Endodermal cell (in vitro differentiated cells): Measurements from ENCODE around the gene ENTPD1. TPM values are rescaled to one million over a fixed set of nuclear protein-coding genes. Genes with fewer than 3 reads are reported as not detected.
"Not testable (repeated sequence)": the region's sequence is repeated elsewhere in the genome, so short reads cannot be mapped to it uniquely, and the experiment has no call there.

Experiments used
- DNase-seq: peaks from one replicate; pipeline ENCODE4 v3.0.0-alpha.2; 2017
- H3K27ac ChIP-seq: 2 replicates; pipeline ENCODE4 v1.5.1; 2013; ENCODE audit warnings: mild to moderate bottlenecking, low read depth, low read length, moderate library complexity
- H3K27me3 ChIP-seq: 2 replicates; pipeline ENCODE4 v1.6.1; 2013; ENCODE audit warnings: mild to moderate bottlenecking, low read length, moderate library complexity; ENCODE audit not compliant: insufficient read depth, control insufficient read depth, poor library complexity, severe bottlenecking
- H3K36me3 ChIP-seq: 2 replicates; pipeline ENCODE4 v1.7.0; 2013; ENCODE audit warnings: mild to moderate bottlenecking, low read length, moderate library complexity; ENCODE audit not compliant: control insufficient read depth, insufficient read depth
- H3K4me1 ChIP-seq: one replicate; pipeline ENCODE4 v1.7.0; 2013; ENCODE audit warnings: low read length; ENCODE audit not compliant: control insufficient read depth, insufficient read depth
- H3K4me3 ChIP-seq: 2 replicates; pipeline ENCODE4 v1.5.1; 2013; ENCODE audit warnings: mild to moderate bottlenecking, low read length, moderate library complexity
- H3K9ac ChIP-seq: 2 replicates; pipeline ENCODE4 v1.6.1; 2013; ENCODE audit warnings: mild to moderate bottlenecking, low read length, moderate library complexity; ENCODE audit not compliant: poor library complexity, severe bottlenecking; ENCODE audit errors: extremely low read depth
- H3K9me3 ChIP-seq: 2 replicates; pipeline ENCODE4 v1.6.1; 2013; ENCODE audit warnings: mild to moderate bottlenecking, low read length, moderate library complexity; ENCODE audit not compliant: control insufficient read depth
- H3K27ac Mint-ChIP-seq: 2 replicates; pipeline ENCODE4 v1.8.0; 2020; ENCODE audit warnings: mixed read lengths
- H3K27me3 Mint-ChIP-seq: 2 replicates; pipeline ENCODE4 v1.8.0; 2021; ENCODE audit warnings: mild to moderate bottlenecking, mixed read lengths; ENCODE audit not compliant: insufficient read depth
- H3K36me3 Mint-ChIP-seq: 2 replicates; pipeline ENCODE4 v1.8.0; 2020; ENCODE audit warnings: low read depth, mixed read lengths
- H3K4me1 Mint-ChIP-seq: 2 replicates; pipeline ENCODE4 v1.8.0; 2020; ENCODE audit warnings: mixed read lengths
- H3K4me3 Mint-ChIP-seq: 2 replicates; pipeline ENCODE4 v1.8.0; 2020; ENCODE audit warnings: mild to moderate bottlenecking, moderate library complexity, mixed read lengths
- H3K9me3 Mint-ChIP-seq: 2 replicates; pipeline ENCODE4 v1.8.0; 2020; ENCODE audit warnings: mild to moderate bottlenecking, mixed read lengths
- WGBS, 2 experiments: methylation state at CpG; one replicate each; pipeline versions ENCODE4 v1.1.5 to v1.1.7; 2013; ENCODE audit warnings: missing lambda C conversion rate in 2 of 2, mixed read lengths in 1 of 2; ENCODE audit not compliant: insufficient coverage in 1 of 2, insufficient read length in 1 of 2; 5-methylcytosine and 5-hydroxymethylcytosine counted together
- total RNA-seq, 2 donors: library from RNA; stranded (reverse); fragmentation: NEBNext Ultra II Directional in 1 of 2; extraction: Animal tissue kit (Norgen Biotek cat#: 25700) in 1 of 2; gene quantifications; 2 replicates in 1 of 2; 3 replicates in 1 of 2; pipeline ENCODE4 v1.2.1, GENCODE V29; 2021
- TF ChIP-seq, protein P1 (sequence below): fragments of 200-600 bp; sonication (generic); conservative IDR thresholded peaks from 2 replicates; pipeline ENCODE4 v1.5.0; 2021; ENCODE audit warnings: antibody characterized with exemption, mild to moderate bottlenecking

ENTPD1 gene
- total RNA-seq, 2 donors from 2014 or later: 3.9 TPM

DNA sequence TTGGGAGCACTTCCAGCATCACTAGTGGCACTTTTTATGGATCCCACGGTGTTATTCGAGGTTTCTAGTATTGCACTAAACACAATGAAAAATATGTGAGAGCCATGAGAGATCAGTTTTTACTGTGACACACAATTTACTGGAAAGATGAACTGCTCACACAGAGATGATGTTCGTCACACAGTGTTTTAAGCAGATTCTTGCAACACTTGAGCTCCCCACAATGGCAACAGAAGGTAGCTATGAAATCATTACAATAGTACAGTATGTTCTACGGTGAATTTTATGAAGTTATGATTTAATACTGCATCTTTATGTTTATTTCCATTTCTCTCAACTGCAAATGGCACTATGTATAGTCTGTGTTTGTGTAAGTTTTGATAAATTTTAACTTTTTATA, 27.4 kb upstream of the ENTPD1 start:
- Histone ChIP-seq H3K36me3 (no peaks in the 10 kb centered on the region), H3K27ac (no peak overlapping the region), H3K27me3 (no peaks in the 10 kb centered on the region), H3K4me1 (no peaks in the 10 kb centered on the region), H3K4me3 (no peak overlapping the region), H3K9ac (no peak overlapping the region), H3K9me3 (peaks cover 37% of the 10 kb centered on the region)
- Mint-ChIP-seq H3K4me1 (peaks cover 2% of the 10 kb centered on the region), H3K27me3 (peaks cover 5% of the 10 kb centered on the region), H3K4me3 (no peak overlapping the region), H3K36me3 (no peaks in the 10 kb centered on the region), H3K27ac (no peak overlapping the region), H3K9me3 (peaks cover 32% of the 10 kb centered on the region)
- TF ChIP-seq, protein P1, sequence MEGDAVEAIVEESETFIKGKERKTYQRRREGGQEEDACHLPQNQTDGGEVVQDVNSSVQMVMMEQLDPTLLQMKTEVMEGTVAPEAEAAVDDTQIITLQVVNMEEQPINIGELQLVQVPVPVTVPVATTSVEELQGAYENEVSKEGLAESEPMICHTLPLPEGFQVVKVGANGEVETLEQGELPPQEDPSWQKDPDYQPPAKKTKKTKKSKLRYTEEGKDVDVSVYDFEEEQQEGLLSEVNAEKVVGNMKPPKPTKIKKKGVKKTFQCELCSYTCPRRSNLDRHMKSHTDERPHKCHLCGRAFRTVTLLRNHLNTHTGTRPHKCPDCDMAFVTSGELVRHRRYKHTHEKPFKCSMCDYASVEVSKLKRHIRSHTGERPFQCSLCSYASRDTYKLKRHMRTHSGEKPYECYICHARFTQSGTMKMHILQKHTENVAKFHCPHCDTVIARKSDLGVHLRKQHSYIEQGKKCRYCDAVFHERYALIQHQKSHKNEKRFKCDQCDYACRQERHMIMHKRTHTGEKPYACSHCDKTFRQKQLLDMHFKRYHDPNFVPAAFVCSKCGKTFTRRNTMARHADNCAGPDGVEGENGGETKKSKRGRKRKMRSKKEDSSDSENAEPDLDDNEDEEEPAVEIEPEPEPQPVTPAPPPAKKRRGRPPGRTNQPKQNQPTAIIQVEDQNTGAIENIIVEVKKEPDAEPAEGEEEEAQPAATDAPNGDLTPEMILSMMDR: no peak
- WGBS, 2 experiments: 86 to 93% methylated on average over 3 of the region's 4 CpGs
- DNase-seq: no peak

DNA sequence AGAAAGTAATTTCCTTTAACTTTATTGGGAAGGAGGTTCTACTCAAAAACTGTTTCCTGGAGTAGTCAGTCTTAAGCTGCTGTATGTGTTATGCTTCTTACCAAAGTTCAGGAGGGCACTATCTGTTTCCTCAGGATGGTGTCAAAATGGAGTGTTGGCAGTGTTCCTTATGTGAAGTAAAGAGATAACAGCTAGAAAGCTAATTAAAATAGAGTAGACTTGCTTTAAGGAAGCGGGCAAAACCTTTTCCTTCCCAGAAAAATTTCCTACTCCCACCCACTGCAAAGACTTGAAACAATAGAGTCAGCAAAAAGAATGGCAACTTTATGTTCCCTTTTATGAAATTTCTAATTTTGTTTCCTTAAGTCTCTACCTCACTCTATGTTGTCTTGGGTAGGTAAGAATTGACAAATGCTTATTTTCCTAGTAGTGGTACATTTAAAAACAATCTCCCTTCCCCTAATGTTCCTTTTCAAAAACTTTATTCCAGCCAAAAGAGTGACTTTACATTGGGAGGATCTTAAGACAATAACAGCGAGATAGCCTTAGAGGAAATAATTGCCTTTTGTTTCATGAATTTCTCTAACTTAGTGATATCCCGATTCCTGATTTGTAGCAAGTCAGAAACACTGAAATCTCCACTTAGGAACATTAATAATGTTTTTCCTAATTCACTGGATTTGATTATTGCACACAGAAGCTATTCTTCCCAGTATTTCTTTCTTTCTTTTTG, 26.5 kb upstream of the ENTPD1 start:
- no peaks in the 10 kb centered on the region for H3K4me1 ChIP-seq
- Mint-ChIP-seq H3K4me1 (peaks cover 2% of the 10 kb centered on the region), H3K27ac (no peak overlapping the region), H3K36me3 (no peaks in the 10 kb centered on the region), H3K4me3 (no peak overlapping the region), H3K9me3 (peaks cover 38% of the 10 kb centered on the region), H3K27me3 (peaks cover 9% of the 10 kb centered on the region)
- DNase-seq: no peak
- 87 to 94% methylated on average over 3 of the region's 3 CpGs for WGBS, 2 experiments
- H3K36me3 ChIP-seq: no peaks in the 10 kb centered on the region
- peak overlapping the region; percentile 18 for H3K4me3 ChIP-seq
- no peak overlapping the region for H3K9ac ChIP-seq
- peaks cover 44% of the 10 kb centered on the region for H3K9me3 ChIP-seq
- H3K27ac ChIP-seq: no peak overlapping the region
- no peaks in the 10 kb centered on the region for H3K27me3 ChIP-seq
- TF ChIP-seq, protein P1: no peak

DNA sequence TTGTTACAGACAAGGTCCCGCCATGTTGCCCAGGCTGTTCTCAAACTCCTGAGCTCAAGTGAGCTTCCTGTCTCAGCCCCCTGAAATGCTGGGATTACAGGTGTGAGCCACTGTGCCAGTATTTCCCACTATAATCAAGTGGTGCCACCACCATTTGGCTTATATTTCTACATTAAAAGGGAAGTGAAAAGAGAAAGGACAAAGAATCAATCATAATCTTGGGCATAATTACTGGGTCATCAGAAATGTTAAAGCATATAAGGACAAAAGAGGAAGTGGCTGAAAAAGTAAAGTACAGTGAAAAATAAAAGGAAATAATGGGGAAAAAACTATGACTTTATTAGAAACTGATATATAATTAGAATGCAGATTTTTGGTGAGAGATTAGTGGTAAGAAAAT, 25.7 kb upstream of the ENTPD1 start:
- H3K4me1 ChIP-seq: no peaks in the 10 kb centered on the region
- TF ChIP-seq, protein P1: no peak

DNA sequence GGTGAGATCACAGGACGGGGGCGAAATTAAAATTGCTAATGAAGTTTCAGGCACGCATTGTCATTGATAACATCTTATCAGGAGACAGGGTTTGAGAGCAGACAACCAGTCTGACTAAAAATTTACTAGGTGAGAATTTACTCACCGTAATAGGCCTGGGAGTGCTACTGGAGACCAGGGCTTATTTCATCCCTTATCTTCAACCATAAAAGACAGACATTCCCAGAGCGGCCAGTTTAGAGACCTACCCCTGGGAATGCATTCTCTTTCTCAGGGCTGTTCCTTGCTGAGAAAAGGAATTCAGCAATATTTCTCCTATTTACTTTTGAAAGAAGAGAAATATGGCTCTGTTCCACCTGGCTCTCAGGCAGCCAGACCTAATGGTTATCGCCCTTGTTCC, 23.1 kb upstream of the ENTPD1 start:
- not testable (repeated sequence) for DNase-seq, H3K27me3 ChIP-seq, H3K27me3 Mint-ChIP-seq, H3K27ac ChIP-seq, H3K4me3 ChIP-seq, H3K4me3 Mint-ChIP-seq, H3K9ac ChIP-seq, H3K27ac Mint-ChIP-seq, H3K4me1 ChIP-seq, H3K4me1 Mint-ChIP-seq, H3K36me3 Mint-ChIP-seq, H3K36me3 ChIP-seq
- H3K9me3 Mint-ChIP-seq: peaks cover 47% of the 10 kb centered on the region
- 91 to 98% methylated on average over 5 to 6 of the region's 6 CpGs for WGBS, 2 experiments
- H3K9me3 ChIP-seq: peaks cover 53% of the 10 kb centered on the region

More for the DNA sequence above, 25.7 kb upstream of the ENTPD1 start:
- WGBS, 2 experiments: 96% methylated on average over 1 of the region's 1 CpG; no CpG with 5 or more reads in 1 of the 2 experiments
- Histone ChIP-seq H3K36me3 (no peaks in the 10 kb centered on the region), H3K27me3 (no peaks in the 10 kb centered on the region), H3K9me3 (peaks cover 52% of the 10 kb centered on the region), H3K4me3 (peak overlapping the region; percentile 18), H3K27ac (no peak overlapping the region), H3K9ac (no peak overlapping the region)
- DNase-seq: no peak
- H3K4me1 Mint-ChIP-seq: peaks cover 2% of the 10 kb centered on the region
- H3K27me3 Mint-ChIP-seq: peaks cover 9% of the 10 kb centered on the region
- no peak overlapping the region for H3K4me3 Mint-ChIP-seq
- no peak overlapping the region for H3K27ac Mint-ChIP-seq
- peaks cover 43% of the 10 kb centered on the region for H3K9me3 Mint-ChIP-seq
- H3K36me3 Mint-ChIP-seq: no peaks in the 10 kb centered on the region
